HG03159 (cell line): Measurements from ENCODE around the gene OSBPL3.
"Not testable (repeated sequence)": the region's sequence is repeated elsewhere in the genome, so short reads cannot be mapped to it uniquely, and the experiment has no call there.

Experiments used
- ATAC-seq: cut with Tn5 transposase; IDR thresholded peaks from one replicate; pipeline ENCODE4 v1.9.1; 2021; ENCODE audit warnings: mild to moderate bottlenecking, moderate library complexity; ENCODE audit not compliant: unreplicated experiment

OSBPL3 gene

GRCh38 chr7:24802300-24802699, 177.7 kb downstream of the OSBPL3 start:
- no peak for ATAC-seq

DNA sequence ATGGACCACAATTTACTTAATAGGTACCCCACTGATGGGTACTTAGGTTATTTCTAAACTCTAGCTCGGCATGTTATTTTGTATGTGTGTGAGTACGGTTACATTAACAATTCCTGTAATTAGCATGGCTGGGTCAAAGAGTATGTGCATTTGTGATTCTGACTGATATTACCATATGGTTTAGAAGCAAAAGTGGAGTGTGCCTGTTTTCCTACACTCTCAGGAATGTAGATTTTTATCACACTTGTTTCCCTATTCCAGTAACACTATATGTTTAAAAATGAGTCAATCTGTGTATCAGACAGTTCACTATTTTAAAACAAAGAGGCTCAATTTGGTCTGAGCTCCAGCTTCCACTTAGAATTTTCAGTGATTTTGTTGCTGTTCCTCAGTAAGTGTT, 178.1 kb downstream of the OSBPL3 start:
- ATAC-seq: no peak

- ATAC-seq: no peak
Observed at GRCh38 chr7:24800667-24801066, 179.3 kb downstream of the OSBPL3 start.

GRCh38 chr7:24800073-24800472, 179.9 kb downstream of the OSBPL3 start:
- ATAC-seq: no peak

GRCh38 chr7:24799506-24799905, 180.5 kb downstream of the OSBPL3 start:
- no peak for ATAC-seq

- ATAC-seq: no peak
Observed at GRCh38 chr7:24798261-24798660, 181.7 kb downstream of the OSBPL3 start.

DNA sequence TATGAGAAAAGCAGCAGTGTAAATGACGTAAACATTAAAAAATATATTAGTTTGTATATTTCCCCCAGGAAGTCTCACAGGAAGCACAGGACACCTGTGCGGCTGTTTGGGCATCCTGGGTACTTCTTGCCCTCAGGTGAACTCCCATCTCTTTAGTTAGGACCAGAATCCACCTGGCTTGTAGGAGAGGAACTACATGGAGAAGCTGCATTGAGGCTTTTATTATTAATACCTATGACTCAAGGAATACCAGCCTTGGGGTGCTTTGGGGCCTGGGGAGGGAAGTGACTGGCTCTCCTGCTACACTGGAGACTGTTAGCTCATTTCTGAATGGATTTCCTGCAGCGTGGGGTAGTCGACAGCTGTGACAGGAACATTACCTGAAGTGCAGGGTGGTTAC, 182.7 kb downstream of the OSBPL3 start:
- ATAC-seq: no peak

- ATAC-seq: no peak
Observed at GRCh38 chr7:24795407-24795767, 184.6 kb downstream of the OSBPL3 start.

- not testable (repeated sequence) for ATAC-seq
Observed at GRCh38 chr7:24794751-24795406, 185.1 kb downstream of the OSBPL3 start.

DNA sequence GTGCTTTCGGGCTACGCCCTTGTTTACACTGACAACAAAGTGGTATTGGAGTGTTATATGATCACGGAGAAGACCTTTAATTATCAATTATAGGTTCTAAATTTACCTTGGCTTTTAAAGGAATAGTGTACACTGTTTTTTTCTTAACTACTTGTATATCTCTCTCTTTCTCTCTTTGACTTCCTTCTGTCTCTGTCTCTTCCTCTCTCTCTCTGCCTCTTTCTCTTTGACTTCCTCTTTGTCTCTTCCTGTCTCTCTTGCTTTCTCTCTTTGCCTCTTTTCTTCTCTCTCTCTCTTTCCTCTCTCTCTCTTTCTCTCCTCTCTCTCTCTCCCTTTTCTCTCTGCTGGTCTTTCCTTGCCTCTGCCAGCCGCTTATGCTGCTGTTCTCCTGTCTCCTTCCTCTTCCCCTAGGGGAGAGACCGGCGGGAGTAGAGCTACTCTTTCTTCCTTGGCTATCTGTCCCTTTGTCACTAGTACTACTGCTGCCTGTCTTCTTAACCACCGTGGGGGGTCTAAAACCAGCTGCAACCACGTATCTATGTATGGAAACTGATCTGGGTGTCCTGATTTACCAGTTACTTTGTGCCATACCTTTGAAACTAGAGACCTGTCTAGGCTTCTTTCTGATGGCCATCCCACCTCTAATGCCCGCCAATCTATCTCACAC, 185.9 kb downstream of the OSBPL3 start:
- ATAC-seq: no peak

GRCh38 chr7:24788961-24789576, 190.9 kb downstream of the OSBPL3 start:
- no peak for ATAC-seq

- no peak for ATAC-seq
Observed at GRCh38 chr7:24788075-24788474, 191.9 kb downstream of the OSBPL3 start.

DNA sequence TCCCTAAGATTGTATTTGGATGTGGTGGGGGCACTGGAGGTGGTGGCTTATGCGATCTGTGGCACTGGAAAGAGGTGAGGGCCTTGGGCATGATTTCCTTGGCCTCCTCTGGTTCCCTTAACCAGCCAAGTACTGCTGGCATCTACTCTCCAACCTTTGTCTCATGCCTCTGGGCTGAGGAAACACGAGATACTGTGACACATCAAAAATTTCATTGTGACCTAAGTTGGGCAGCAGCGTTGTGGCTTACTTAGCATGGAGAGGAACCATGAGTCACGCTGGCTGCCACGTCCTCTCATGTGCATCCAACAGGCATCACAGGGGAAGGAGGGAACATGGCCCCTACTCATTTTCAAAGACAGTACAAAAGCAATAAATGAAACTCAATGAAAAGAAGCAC, 193.0 kb downstream of the OSBPL3 start:
- no peak for ATAC-seq

- ATAC-seq: no peak
Observed at GRCh38 chr7:24786306-24786705, 193.7 kb downstream of the OSBPL3 start.

- ATAC-seq: no peak
Observed at GRCh38 chr7:24784277-24784676, 195.7 kb downstream of the OSBPL3 start.

- no peak for ATAC-seq
Observed at GRCh38 chr7:24783698-24784097, 196.3 kb downstream of the OSBPL3 start.

- no peak for ATAC-seq
Observed at GRCh38 chr7:24781106-24781505, 198.9 kb downstream of the OSBPL3 start.

- no peak for ATAC-seq
Observed at GRCh38 chr7:24779283-24779655, 200.7 kb downstream of the OSBPL3 start.

DNA sequence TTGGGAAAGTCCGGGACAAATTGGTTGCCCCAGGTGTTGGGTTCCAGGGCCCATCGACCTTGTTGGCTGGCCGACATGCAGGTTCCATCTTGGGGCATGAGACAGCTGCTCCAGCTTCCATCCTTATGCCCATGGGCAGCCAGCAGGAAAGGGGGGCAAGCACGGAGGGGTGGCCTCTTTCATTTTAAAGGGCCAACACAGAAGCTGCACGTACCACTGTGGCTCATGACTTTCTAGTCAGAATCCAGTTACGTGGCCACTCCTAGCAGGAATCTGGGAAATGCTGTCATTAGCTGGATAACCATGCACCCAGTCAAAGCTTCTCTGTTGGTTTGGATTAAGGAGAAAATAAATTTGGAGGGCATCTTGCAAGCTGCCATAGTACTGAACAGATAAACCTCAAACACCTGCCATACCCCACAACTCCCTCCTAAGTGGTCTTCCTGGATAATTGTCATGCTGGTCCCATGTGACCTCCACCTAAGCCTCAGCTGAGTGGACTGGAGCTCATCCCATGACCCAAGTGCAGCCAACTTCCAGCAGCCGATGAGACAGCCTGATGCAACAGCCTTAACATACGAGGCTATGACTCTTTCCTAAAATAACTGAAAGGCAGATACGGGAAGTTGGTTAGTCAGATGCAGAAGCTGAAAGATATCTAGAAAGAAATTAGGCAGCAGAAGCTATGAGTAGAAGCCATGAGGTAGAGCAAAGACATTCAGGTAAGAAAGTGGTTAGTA, 201.3 kb downstream of the OSBPL3 start:
- peak; percentile 49 for ATAC-seq

DNA sequence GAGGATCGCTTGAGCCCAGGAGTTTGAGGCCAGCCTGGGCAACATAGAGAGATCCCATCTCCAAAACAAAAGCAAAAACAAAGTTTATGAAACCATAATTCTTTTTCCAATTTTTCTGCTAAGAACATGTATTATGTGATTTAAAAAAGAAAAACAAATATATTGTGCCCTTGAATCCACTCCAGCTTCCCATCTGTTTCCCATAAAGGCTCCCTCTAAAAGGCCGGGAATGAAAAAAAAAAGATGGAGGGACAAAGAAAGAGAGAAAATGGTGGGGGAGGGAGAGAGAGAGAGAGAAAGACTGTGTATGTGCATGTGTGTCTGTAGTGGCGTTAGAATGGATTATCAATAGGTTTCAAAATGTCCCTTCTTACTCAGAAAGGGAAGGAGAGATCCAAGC, 202.2 kb downstream of the OSBPL3 start:
- no peak for ATAC-seq

GRCh38 chr7:24773646-24774045, 206.3 kb downstream of the OSBPL3 start:
- no peak for ATAC-seq

GRCh38 chr7:24769851-24770250, 210.1 kb downstream of the OSBPL3 start:
- ATAC-seq: no peak
